Esophagus squamous epithelium (tissue), 4 donors: ENCODE data around the gene MMEL1.

ENCODE experiments used
- CTCF ChIP-seq, 6 experiments: fragments of 450-650 bp in 4 of 6; fragments of 200-600 bp in 2 of 6; sonication (generic) in 2 of 6; IDR thresholded peaks; one replicate each; pipeline ENCODE4 v1.5.1; 2016 to 2019; ENCODE audit warnings: antibody characterized with exemption in 6 of 6, mild to moderate bottlenecking in 4 of 6, moderate library complexity in 4 of 6
- POLR2A ChIP-seq, 4 donors: fragments of 450-650 bp; IDR thresholded peaks; one replicate each; pipeline ENCODE4 v1.6.1; 2017; ENCODE audit warnings: antibody characterized with exemption in 4 of 4, mild to moderate bottlenecking in 4 of 4, moderate library complexity in 3 of 4

- TF ChIP-seq POLR2A (IDR thresholded peaks at IDR 0.05) (no peak), CTCF (IDR thresholded peaks at IDR 0.05) (no peak)
These were observed 3.7 kb downstream of the MMEL1 start for GRCh38 chr1:2628933-2629626.
